ENCODE data around the gene DDN.

Gene DDN

DNA sequence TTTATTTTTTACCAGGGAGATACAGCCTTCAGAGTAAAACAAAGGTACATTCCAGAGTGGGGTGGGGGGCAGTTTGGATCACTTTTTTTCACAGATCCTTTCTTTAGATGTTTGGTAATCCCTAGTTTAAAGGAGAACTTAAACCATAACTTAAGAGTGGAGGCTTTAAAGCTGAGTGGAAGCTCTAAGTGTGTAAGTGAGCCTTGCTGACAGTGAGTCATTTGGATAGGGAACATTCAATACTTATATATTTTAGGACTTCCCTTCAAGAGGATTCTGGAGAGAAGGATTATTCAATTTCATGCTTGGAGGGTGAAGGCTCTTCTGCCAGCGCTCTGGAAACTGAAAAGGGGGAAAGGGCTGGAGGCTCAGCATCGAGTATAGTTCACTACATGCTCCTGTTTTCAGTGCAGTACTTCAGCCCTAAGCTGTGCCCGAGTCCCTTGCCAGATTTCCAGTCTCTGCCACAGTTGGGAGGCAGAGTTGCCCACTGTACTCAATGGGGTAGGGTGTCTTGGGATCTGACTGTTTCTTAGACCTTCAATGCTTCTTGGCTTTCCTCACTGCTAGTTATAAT is 11.0 kb upstream of the DDN start:
- no peak for DNase-seq

DNA sequence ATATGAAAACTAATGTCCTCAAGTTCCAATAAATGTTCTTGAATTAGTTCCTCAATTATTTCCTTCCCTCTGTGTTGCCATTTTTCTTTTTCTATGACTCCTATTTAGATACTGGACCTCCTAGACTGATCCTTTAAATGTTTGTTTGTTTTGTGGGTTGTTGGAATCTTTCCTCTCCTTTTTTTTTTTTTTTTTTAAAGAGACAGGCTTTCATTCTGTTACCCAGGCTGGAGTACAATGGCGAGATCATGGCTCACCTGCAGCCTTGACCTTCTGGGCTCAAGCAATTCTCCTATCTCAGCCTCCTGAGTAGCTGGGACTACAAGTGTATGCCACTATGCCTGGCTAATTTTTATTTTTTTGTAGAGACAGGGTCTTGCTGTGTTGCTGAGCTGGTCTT is 9.8 kb upstream of the DDN start:
- no peak for DNase-seq

DNA sequence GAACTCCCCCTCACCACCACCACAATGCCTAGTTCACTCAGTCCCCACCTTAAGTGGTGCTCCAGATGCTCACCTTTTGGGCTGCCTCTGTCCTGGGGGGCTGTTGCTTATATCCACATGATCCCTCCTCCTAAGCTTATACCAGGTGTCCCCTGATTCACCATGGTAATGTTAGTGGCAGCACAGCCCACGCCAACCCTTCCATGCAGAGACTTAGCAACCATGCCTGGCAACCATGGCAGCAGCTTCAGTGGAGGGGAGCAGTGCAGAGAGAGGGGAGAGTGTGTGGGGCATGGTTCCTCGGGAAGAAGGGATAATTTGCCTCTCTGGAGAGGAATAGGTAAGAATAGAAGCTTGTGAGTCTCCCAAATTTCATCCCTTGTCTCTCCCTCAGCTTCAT is 1.2 kb upstream of the DDN start:
- peak in 1 of 3 experiments; percentile 52 for DNase-seq

DNA sequence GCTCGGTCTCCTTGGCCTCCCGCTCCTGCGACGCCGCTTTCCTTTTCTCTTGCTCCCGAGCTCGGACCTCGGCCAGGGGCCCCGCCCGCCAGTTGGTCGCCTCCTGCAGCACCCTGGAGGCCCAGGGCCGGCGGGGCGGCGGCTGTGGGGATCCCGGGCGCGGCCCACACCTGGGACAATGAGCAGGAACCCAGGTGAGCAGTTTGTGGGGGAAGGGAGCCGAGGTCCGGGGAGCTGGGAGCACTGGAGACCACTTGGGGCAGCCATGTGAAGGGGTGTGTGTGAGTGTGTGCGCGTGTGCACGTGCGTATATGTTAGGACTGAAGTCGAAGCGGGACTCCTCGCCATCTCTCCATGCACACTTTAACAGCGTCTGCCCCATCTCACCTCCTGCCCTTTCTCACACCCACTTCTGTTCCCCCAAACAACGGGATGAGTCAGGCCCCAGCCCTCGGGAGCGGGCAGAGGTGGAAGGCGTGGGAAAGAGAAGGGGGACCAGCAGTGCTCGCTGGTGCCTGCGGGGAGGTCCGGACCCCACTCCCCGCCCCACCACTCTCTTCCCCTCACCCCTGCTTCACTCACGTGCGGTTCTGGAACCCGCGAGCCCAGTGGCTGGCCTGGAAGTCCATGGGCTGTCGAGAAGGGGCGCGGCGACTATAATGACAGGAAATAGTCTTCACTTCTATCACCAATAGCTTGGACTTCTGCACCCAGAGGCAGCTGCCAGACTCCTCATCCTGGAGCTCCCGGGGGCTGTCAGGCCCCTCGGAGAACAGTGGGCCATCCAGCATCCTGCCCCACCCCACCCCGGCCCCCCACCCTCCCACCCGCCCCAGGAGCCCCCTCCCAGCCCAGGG is 450 bp downstream of the DDN start:
- peak in 2 of 3 experiments; percentile 56 to 69 for DNase-seq

DNA sequence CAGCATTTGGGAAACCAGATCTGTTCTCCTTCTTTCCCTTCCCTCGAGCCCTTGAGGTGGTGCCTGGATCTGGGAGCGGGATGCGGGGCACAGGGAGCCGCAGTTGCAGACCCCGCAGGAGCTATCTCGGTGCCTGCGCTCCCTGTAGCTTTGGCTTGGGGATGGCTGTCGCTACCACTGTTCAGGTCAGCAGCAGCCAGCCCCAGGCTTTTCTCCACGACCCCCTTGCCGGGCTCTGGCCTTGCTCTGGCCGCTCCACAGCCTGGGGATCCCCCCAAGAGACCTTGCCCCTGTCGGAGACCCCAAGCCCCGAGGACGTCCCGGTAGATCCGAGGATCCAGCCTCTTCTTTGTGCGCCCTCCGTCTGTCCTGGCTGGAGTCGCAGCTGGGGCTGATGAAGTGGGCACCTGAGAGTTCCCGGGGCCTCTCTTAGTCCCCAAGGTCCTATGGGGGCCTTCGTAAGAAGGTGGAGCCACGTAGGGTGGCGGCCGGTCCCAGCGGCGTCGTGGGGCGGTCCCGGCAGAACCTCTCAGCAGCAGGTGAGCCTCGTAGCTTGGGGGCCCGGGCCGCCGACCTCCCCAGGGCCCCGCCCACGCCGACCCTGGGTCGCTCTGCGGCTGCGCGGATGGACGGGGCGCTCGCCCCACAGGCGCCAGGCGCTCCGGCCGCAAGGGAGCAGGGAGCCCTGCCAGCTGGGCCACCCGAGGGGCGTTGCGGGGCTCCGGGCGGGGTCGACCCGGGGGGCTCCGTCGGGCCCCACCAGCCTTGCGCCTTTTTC is 1.3 kb downstream of the DDN start:
- peak; percentile 25 to 69 (median 65) for DNase-seq

DNA sequence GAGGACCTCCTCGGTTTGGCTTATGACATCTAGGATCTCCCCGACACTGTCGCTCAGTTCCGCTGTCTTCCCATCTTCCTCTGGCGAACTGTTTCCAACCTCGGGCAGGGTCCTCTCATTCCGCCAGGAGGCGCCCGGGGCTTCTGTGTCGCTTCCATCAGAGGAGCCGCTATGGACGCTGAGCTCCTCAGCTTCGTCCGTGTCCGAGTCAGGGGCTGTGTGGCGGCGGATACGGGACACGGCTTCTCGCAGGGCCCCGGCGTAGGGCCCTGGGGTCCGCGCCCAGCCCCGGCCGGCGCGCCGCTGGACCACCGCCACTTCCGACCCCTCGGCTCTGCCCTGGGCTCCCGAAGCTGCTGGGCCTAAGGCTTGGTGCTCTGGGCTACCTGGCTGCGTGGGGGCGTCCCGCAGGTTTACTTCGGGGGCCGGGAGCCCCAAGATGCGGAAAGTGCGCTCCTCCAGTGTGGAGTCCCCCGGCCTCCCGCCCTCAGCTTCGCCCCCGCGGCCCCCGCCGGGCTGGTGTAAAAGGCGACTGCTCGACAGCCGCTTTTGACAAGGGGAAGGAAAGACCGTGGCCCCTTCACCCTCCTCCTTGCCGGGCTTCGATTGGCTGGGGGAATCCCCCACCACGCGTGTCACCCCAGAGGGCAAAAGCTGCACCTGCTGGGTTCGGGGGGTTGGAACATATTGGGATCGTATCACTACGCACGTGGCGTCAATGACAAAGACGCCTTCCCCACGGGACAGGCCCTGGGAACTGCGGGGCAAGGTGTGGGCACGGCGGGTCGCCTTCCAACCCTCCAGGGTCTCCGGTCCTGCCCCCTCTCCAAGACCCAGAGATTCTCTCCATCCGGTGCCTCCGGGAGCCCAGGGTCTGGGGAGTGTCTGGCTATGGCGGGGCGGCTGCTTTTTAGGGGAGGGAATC is 2.1 kb downstream of the DDN start:
- peak; percentile 75 to 81 (median 81) for DNase-seq

DNA sequence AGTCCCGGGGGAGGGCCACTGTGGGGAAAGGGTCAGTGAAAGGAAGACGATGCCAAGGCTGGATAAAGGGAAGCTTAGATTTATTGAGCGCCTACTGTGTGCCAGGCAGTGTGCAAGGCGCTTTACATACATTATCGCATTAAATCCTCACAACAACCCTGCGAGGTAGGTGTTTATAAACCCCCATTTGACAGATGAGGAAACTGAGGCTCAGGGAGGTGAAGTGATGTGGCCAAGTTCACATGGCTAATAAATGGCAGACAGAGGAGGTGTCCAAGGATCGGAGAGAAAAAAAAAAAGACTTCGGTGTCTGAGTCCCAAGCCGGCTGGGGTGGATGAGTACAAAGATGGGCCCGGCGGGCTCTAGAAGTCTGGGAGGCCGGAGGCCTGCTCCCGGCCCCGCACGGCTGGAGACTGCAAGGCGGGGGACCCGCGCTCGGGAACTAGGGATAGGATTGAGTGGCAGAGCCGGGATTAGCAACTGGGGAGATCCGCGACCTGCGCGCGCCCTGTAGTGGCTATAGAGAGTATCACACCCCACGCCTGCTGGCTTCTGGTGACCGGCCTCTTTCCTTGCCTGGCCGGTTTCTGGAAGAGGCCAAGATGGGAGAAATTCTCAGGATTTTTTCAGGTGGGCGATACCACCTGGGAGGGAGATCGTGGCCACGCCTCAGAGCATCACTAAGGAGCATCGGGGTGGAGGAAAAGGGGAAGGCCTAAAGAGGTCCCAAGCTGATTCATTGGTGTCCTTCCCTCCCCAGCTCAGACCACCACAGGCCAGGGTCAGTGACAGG is 3.9 kb downstream of the DDN start:
- DNase-seq = peak; percentile 78 to 90 (median 80)

DNA sequence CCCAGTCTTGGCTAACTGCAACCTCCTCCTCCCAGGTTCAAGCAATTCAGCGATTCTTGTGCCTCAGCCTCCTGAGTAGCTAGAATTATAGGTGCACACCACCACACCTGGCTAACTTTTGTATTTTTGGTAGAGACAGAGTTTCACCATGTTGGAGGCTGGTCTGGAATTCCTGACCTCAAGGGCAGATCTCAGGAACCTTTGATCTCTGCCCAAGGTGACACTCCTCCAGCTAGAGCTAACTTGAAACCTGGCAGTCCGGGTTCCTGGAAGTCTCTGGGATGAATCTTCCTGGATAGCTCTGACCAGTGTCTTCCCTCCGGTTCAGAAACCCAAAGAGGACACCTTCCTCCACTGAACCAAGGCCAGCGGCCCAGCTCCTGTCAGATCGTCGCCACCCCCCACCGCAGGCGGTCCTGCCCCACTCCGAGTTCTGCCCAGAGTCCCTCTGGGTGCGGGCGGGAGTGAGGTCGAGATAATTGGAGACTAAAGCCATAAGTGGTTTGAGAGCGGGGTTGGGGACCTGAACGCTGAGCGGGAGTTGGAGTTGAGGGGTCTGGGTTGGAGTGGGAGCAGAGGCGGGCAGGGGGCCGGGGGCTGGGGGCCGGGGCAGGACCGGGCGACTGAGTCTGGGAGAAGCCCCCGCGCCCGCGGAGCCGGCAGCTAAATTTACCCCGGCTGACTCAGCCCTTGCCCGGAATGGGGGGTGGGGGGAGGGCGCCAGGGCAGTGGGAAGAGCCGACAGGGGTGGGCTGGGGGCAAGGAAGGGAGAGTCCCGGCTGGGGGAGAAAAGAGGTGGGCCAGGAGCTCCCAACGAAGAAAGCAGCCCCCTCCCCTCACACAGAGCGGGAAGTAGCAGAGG is 4.7 kb downstream of the DDN start:
- no peak for DNase-seq

DNA sequence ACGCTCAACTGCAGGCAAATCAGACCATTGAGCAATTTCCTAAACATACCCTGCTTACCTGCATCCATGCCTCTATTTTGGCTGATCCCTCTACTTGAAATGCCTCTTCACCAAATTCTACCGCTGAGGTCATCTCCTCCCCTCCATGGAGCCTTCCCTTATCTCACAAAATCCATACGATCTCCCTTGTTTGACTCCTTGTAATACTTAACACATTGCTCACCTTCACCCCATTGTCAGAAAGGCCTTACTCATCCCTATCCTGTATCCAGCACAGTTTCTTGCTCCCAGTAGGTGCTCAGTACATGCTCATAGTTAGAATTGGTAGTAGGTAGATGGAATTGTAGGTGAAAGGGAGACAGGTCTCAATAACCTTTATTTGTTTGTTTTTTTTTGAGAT is 5.4 kb downstream of the DDN start:
- DNase-seq = no peak

DNA sequence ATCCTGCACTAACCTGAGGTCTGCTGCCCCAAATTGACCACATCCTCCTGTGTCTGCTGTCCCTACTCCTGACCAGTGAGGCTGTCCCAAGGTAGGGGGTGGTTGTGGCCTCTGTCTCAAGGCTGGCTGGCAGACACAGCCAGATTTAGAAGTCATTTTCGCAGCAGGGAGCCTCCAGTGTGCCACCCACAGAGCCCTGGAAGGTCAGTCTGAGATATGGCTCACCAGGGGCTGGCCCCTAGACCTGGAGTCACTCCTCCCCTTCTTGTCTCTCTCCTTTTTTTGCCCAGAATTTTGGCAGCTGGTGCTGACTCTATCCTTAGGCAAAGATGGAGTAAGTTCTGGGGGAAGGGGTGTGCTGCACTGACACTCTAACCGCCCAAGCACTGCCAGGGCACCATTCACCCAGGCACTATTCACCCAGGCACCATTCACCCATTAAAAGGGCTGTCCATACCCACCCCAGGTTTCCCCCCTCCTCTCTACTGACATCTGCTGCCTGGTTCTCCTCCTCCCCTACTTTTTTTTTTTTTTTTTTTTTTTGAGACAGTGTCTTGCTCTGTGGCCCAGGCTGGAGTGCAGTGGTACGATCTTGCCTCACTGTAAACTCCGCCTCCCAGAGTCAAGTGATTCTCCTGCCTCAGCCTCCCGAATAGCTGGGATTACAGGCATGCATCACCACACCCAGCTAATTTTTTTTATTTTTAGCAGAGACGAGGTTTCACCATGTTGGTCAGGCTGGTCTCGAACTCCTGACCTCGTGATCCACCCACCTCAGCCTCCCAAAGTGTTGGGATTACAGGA is 7.7 kb downstream of the DDN start:
- DNase-seq = no peak

DNA sequence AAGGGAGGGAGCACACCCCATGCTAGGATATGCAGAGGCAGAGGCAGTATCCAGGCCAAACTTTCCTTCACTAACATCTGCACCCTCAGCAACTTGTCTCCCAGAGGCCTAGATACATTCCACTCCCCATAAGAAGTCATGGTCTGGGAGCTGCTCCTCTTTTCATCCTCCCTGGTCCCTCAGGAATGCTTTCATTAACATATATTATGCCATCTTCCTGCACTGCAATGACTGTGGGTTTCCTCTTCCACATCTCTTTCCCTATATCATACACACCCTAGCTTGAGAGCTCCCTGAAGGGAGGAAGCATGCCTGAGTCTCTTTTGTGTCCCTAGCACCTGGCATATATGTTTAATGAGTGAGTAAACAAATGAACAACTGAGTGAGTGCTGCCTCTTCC is 8.6 kb downstream of the DDN start:
- DNase-seq = peak in 2 of 3 experiments; percentile 21 to 67

DNA sequence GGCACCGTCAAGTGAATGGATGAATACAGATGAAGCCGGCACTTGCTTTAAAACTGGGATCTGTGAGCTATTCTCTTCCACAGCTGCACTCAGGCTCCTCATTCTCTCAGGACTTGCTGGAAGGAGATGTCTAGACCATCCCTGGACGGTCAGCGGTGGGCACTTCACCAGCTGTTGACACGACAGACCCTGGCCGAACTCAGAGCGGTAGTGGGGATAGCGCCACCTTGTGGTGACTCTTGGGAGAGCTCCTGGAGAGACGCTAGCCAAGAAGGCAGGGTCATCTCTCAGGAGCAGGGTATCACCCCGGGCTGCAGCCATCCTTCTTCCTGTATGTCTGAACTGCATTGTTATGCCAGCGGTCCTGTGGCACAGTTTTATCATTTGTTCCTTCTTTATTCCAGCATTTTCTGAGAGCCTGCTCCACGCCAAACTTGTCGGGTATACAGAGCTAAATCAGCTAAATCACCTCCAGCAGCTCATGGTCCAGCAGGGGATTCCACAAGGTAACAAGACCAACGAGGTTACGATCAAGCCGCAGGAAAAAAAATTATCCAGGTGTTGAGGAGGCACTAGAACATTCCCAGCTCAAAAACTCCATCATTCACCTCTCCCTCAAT is 11.0 kb downstream of the DDN start:
- DNase-seq = peak in 2 of 3 experiments; percentile 46 to 64

DNA sequence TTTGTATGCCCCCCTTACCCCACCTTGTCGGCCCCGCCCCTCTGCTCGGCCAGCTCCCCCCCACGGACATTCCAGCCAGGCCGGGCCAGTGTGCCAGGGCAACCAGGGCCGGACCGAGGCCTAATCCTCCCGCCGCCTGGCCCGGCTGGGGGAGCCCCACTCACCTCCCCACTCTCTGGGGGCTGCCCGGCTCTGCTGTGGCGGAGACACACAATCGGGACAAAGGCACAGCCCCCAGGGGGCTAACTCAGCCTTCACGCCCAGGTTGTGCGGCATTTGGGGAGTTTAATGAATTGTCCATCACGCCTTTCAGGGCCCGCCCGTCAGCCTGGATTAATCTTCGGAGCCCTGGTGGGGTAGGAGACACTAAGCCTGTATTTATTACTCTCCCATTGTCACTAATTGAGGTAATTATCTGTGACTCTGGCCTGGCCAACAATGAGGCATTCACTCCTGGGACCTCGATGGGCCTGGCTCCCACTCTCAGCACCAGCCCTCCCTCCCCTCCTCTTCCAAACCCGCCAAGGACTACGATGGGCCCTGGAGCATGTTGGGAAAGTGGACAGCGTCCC is 12.4 kb downstream of the DDN start:
- peak in 2 of 3 experiments; percentile 77 to 90 for DNase-seq

DNA sequence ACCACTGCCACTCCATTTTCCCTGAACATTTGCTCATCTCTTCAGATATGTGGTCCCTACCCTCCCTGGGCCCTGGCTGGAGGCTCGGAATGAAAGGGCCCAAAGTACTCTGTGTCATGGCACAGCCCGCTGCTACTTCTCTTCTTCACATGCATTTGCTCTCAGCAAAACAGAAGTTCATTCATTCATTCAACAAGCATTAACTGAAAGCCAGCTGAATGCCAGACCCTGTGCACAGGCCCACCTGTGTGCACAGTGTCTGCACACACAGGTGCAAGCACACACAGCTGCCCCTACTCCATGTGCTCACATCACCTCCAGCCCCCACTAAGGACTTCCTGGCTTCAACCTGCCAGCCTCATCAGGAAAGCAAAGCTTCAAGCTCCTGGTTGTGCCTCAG is 13.3 kb downstream of the DDN start:
- no peak for DNase-seq

DNA sequence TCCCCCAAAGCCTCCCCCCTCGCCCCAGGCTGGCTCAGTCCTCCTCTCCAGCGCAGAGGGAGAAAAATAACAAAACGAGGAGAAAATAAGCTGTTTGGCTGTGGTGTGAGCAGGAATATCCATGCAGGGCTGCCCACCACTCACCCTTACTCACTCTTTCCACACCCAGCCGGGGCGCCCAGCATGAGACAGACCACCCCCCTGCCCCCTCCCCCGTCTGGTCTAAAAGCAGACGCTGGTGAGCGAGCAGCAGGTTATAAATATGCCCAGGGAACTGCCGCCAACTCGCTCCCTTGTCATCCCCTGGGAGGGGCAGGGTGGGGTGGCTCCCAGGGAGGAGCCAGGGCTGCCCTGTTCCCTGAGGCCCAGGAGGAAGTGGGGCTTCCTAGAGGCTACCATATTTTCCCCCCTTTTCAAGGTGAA is 13.7 kb downstream of the DDN start:
- DNase-seq = peak in 1 of 3 experiments; percentile 39

DNA sequence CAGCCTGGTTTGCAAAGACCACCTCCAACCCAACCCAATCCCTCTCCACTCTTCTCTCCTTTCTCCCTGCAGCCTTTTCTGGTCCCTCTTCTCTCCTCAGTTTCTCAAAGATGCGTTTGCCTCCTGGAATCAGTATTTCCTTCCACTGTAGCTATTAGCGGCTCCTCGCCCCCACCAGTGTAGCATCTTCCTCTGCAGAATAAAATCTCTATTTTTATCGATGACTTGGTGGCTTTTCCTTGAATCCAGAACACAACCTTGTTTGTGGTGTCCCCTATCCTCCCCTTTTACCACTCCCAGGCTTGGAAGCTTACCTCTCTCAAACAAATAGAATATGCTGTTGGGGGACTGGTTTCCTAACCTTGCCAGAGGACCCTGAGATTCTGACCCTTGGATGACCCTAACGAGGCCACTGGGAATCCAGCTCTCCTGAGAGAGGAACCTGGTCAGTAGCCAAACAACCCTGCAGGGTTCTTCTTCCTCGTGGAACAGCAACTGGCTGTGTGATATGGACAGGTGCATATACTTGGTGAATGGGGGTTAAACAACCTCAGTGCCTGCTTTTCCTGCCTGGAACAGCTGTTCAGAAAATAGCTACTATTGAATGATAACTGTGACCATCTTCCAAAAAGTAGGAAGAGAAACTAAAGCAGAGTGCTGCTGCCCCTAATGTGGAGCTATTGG is 16.6 kb downstream of the DDN start:
- DNase-seq = no peak

DNA sequence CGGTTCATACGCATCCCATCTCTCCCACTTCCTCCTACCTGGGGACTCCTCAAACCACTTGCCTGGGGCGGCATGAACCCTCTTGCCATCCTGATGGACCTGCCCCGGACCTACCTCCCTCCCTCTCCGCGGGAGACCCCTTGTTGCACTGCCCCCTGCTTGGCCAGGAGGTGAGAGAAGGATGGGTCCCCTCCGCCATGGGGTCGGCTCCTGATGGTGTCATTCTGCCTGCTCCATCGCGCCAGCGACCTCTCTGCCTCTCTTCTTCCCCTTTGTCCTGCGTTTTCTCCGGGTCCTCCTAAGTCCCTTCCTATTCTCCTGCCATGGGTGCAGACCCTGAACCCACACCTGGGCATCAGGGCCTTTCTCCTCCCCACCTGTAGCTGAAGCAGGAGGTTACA is 17.4 kb downstream of the DDN start:
- DNase-seq = no peak
